Activated CD8-positive, alpha-beta memory T cell treated with anti-CD3 and anti-CD28 coated beads for 1 hour (primary cell): ENCODE results near the gene DPP3.

Experiments used
- DNase-seq, 2 donors: peaks; one replicate each; pipeline ENCODE4 v3.0.0-alpha.2; 2020; ENCODE audit warnings: low read depth in 1 of 2; ENCODE audit errors: extremely low read depth in 1 of 2

The DPP3 gene

GRCh38 chr11:66478729-66479393 is 1.4 kb upstream of the DPP3 start:
- no peak for DNase-seq

GRCh38 chr11:66479394-66480116 is 679 bp upstream of the DPP3 start:
- DNase-seq = no peak

- DNase-seq = no peak
Measured at GRCh38 chr11:66484806-66485380, 4.7 kb downstream of the DPP3 start.

GRCh38 chr11:66488957-66489356 is 8.7 kb downstream of the DPP3 start:
- DNase-seq = no peak

- no peak for DNase-seq
Measured at GRCh38 chr11:66489636-66490035, 9.4 kb downstream of the DPP3 start.

GRCh38 chr11:66491315-66491935 is 11.2 kb downstream of the DPP3 start:
- no peak for DNase-seq

GRCh38 chr11:66492161-66492865 is 12.1 kb downstream of the DPP3 start:
- DNase-seq = no peak

GRCh38 chr11:66493130-66493529 is 12.9 kb downstream of the DPP3 start:
- DNase-seq = no peak

- no peak for DNase-seq
Measured at GRCh38 chr11:66494458-66494857, 14.2 kb downstream of the DPP3 start.

GRCh38 chr11:66494935-66495334 is 14.7 kb downstream of the DPP3 start:
- DNase-seq = no peak

GRCh38 chr11:66495401-66495854 is 15.2 kb downstream of the DPP3 start:
- DNase-seq = no peak

GRCh38 chr11:66497206-66497605 is 17.0 kb downstream of the DPP3 start:
- DNase-seq = no peak

- DNase-seq = no peak
Measured at GRCh38 chr11:66498506-66498905, 18.3 kb downstream of the DPP3 start.

GRCh38 chr11:66505276-66505816 is 25.1 kb downstream of the DPP3 start:
- no peak for DNase-seq

- no peak for DNase-seq
Measured at GRCh38 chr11:66509131-66509561, 28.9 kb downstream of the DPP3 start.

- DNase-seq = peak; percentile 51 to 76
Measured at GRCh38 chr11:66510271-66510989, 30.2 kb downstream of the DPP3 start, which contains the start of gene BBS1. Gene BBS1 (plus strand): TSS chr11:66510635. CDS start chr11:66510660, 25 bp downstream.

- no peak for DNase-seq
Measured at GRCh38 chr11:66510990-66511339, 30.7 kb downstream of the DPP3 start.

GRCh38 chr11:66523611-66524010 is 43.4 kb downstream of the DPP3 start:
- DNase-seq = no peak

- DNase-seq = no peak
Measured at GRCh38 chr11:66524304-66525040, 44.2 kb downstream of the DPP3 start.
